HEK293 (cell line): ENCODE measurements around the gene TMEM212.

Experiments
- EGR2 ChIP-seq: fragments of 450-650 bp; formaldehyde crosslinking; IDR thresholded peaks from 2 replicates; pipeline ENCODE4 v1.5.1; 2016; ENCODE audit warnings: low read depth, missing biosample characterization, missing genetic modification characterization
- KLF17 ChIP-seq: fragments of 450-650 bp; formaldehyde crosslinking; IDR thresholded peaks from 2 replicates; pipeline ENCODE4 v1.5.1; 2016; ENCODE audit warnings: missing biosample characterization, missing genetic modification characterization
- KLF8 ChIP-seq: fragments of 450-650 bp; formaldehyde crosslinking; IDR thresholded peaks from 2 replicates; pipeline ENCODE4 v1.5.1; 2016; ENCODE audit warnings: missing biosample characterization, missing genetic modification characterization
- SETDB1 ChIP-seq: IDR thresholded peaks from one replicate; pipeline ENCODE4 v1.6.1; 2017; ENCODE audit warnings: mild to moderate bottlenecking, low read length, moderate library complexity, mixed read lengths; ENCODE audit not compliant: insufficient read length
- SP7 ChIP-seq: fragments of 450-650 bp; formaldehyde crosslinking; IDR thresholded peaks from 2 replicates; pipeline ENCODE4 v1.5.1; 2016; ENCODE audit warnings: missing biosample characterization, missing genetic modification characterization
- TRIM28 ChIP-seq: IDR thresholded peaks from 2 replicates; pipeline ENCODE4 v1.6.1; 2011; ENCODE audit warnings: low read length, control low read depth, borderline replicate concordance
- TSHZ1 ChIP-seq: fragments of 450-650 bp; formaldehyde crosslinking; IDR thresholded peaks from 2 replicates; pipeline ENCODE4 v1.5.1; 2016; ENCODE audit warnings: missing biosample characterization, missing genetic modification characterization, borderline replicate concordance
- ZNF184 ChIP-seq: fragments of 450-650 bp; IDR thresholded peaks from 2 replicates; pipeline ENCODE4 v1.5.1; 2018; ENCODE audit warnings: missing biosample characterization, mild to moderate bottlenecking, missing genetic modification characterization
- ZNF2 ChIP-seq: fragments of 450-650 bp; formaldehyde crosslinking; IDR thresholded peaks from 2 replicates; pipeline ENCODE4 v1.5.1; 2016; ENCODE audit warnings: missing biosample characterization, missing genetic modification characterization
- ZNF202 ChIP-seq: fragments of 450-650 bp; formaldehyde crosslinking; IDR thresholded peaks from 2 replicates; pipeline ENCODE4 v1.5.1; 2016; ENCODE audit warnings: missing biosample characterization, missing genetic modification characterization, borderline replicate concordance
- ZNF214 ChIP-seq: fragments of 450-650 bp; formaldehyde crosslinking; IDR thresholded peaks from 2 replicates; pipeline ENCODE4 v1.5.1; 2017; ENCODE audit warnings: missing biosample characterization, mild to moderate bottlenecking, missing genetic modification characterization, borderline replicate concordance
- ZNF280D ChIP-seq: fragments of 450-650 bp; formaldehyde crosslinking; IDR thresholded peaks from 2 replicates; pipeline ENCODE4 v1.5.1; 2016; ENCODE audit warnings: missing biosample characterization, missing genetic modification characterization
- ZNF324 ChIP-seq: fragments of 450-650 bp; formaldehyde crosslinking; IDR thresholded peaks from 2 replicates; pipeline ENCODE4 v1.5.1; 2016; ENCODE audit warnings: missing biosample characterization, missing genetic modification characterization
- ZNF529 ChIP-seq: fragments of 450-650 bp; formaldehyde crosslinking; IDR thresholded peaks from 2 replicates; pipeline ENCODE4 v1.5.1; 2017; ENCODE audit warnings: missing genetic modification characterization, missing biosample characterization; ENCODE audit not compliant: insufficient replicate concordance
- ZNF549 ChIP-seq: fragments of 450-650 bp; IDR thresholded peaks from 2 replicates; pipeline ENCODE4 v1.5.1; 2018; ENCODE audit warnings: missing biosample characterization, missing genetic modification characterization, mild to moderate bottlenecking, inconsistent platforms, moderate library complexity
- ZNF555 ChIP-seq: fragments of 450-650 bp; formaldehyde crosslinking; conservative IDR thresholded peaks from 2 replicates; pipeline ENCODE4 v1.5.1; 2017; ENCODE audit warnings: missing biosample characterization, mild to moderate bottlenecking, missing genetic modification characterization, inconsistent platforms
- ZNF560 ChIP-seq: fragments of 450-650 bp; formaldehyde crosslinking; IDR thresholded peaks from 2 replicates; pipeline ENCODE4 v1.5.1; 2017; ENCODE audit warnings: missing biosample characterization, missing genetic modification characterization, borderline replicate concordance
- ZNF610 ChIP-seq: fragments of 450-650 bp; formaldehyde crosslinking; IDR thresholded peaks from 2 replicates; pipeline ENCODE4 v1.5.1; 2016; ENCODE audit warnings: missing biosample characterization, missing genetic modification characterization, borderline replicate concordance
- ZNF623 ChIP-seq: fragments of 450-650 bp; formaldehyde crosslinking; IDR thresholded peaks from 2 replicates; pipeline ENCODE4 v1.5.1; 2016; ENCODE audit warnings: missing biosample characterization, missing genetic modification characterization
- ZNF624 ChIP-seq: fragments of 450-650 bp; formaldehyde crosslinking; IDR thresholded peaks from 2 replicates; pipeline ENCODE4 v1.5.1; 2017; ENCODE audit warnings: missing biosample characterization, missing genetic modification characterization
- ZNF626 ChIP-seq: fragments of 450-650 bp; sonication (Bioruptor Pico); formaldehyde crosslinking; IDR thresholded peaks from 2 replicates; pipeline ENCODE4 v1.5.1; 2018; ENCODE audit warnings: missing biosample characterization, missing genetic modification characterization, inconsistent platforms
- ZNF629 ChIP-seq: fragments of 450-650 bp; formaldehyde crosslinking; IDR thresholded peaks from 2 replicates; pipeline ENCODE4 v1.5.1; 2017; ENCODE audit warnings: missing biosample characterization, missing genetic modification characterization
- ZSCAN30 ChIP-seq: fragments of 450-650 bp; IDR thresholded peaks from 2 replicates; pipeline ENCODE4 v1.5.1; 2018; ENCODE audit warnings: missing biosample characterization, mild to moderate bottlenecking, missing genetic modification characterization, moderate library complexity
- ZXDB ChIP-seq: fragments of 450-650 bp; formaldehyde crosslinking; IDR thresholded peaks from 2 replicates; pipeline ENCODE4 v1.5.1; 2016; ENCODE audit warnings: missing biosample characterization, missing genetic modification characterization
- TF ChIP-seq, protein P1 (sequence below): fragments of 450-650 bp; formaldehyde crosslinking; IDR thresholded peaks from 2 replicates; pipeline ENCODE4 v1.5.1; 2016; ENCODE audit warnings: missing biosample characterization, missing genetic modification characterization
- TF ChIP-seq, protein P2 (sequence below): fragments of 450-650 bp; formaldehyde crosslinking; IDR thresholded peaks from 2 replicates; pipeline ENCODE4 v1.5.1; 2016; ENCODE audit warnings: missing biosample characterization, missing genetic modification characterization

The TMEM212 gene

DNA sequence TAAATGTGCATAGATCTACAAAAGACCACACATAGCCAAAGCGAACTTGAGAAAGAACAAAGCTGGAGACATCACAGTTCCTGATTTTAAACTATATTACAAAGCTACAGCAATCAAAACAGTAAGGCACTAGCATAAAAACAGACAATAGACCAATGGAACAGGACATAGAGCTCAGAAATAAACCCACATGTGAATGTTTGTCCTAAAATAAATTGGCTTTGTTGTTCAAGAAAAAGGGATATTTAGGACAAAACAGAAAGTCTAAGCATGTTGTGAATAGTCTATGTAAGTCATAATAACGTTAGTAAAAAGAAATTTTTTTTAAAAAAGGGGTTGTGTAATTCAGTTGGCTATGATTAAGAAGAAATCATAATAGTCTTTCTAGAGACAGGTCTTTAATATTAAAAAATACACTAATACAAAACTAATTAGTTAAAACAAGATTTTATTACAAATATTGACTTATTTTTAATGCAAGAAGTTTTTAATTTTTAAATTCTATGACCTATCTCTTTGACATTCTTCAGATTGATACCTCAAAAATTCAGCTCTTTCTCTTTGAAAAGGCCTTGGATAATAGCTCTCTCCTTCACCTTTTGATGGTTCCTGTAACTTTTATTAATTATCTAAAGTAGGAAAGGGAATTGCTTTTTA lies 11.6 kb downstream of the TMEM212 start (continued):
- TF ChIP-seq ZNF549, result peak; percentile 49; the same call in 1 of the 2 replicates
- TF ChIP-seq ZNF324 (tag by site-specific recombination), result peak; percentile 49; the same call in 1 of the 2 replicates
- TF ChIP-seq ZXDB (tag by site-specific recombination), result peak; percentile 42; the same call in 1 of the 2 replicates
- TF ChIP-seq, protein P1, sequence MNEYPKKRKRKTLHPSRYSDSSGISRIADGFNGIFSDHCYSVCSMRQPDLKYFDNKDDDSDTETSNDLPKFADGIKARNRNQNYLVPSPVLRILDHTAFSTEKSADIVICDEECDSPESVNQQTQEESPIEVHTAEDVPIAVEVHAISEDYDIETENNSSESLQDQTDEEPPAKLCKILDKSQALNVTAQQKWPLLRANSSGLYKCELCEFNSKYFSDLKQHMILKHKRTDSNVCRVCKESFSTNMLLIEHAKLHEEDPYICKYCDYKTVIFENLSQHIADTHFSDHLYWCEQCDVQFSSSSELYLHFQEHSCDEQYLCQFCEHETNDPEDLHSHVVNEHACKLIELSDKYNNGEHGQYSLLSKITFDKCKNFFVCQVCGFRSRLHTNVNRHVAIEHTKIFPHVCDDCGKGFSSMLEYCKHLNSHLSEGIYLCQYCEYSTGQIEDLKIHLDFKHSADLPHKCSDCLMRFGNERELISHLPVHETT, result peak; percentile 72; the same call in 1 of the 2 replicates
- TF ChIP-seq ZNF624 (tag by site-specific recombination), result no peak
- peak; percentile 48 for TF ChIP-seq ZNF629
- TF ChIP-seq KLF8, result peak; percentile 60
- 0 out of 2 replicates have a peak, but pooled peaks have one; percentile 35 for TF ChIP-seq KLF17 (tag by site-specific recombination)
- peak; percentile 100 for TF ChIP-seq SETDB1
- TF ChIP-seq EGR2, result no peak
- TF ChIP-seq ZNF280D, result peak; percentile 100
- TF ChIP-seq SP7, result peak; percentile 15; the same call in 1 of the 2 replicates
- TF ChIP-seq ZNF555 (tag by site-specific recombination), result no peak
- peak; percentile 71 for TF ChIP-seq ZNF610 (tag by site-specific recombination)
- 0 out of 2 replicates have a peak, but pooled peaks have one; percentile 29 for TF ChIP-seq ZNF2
- peak; percentile 100 for TF ChIP-seq TRIM28
- TF ChIP-seq ZNF560 (tag by site-specific recombination), result no peak
- 0 out of 2 replicates have a peak, but pooled peaks have one; percentile 14 for TF ChIP-seq ZNF184 (tag by site-specific recombination)
- no peak for TF ChIP-seq TSHZ1 (tag by site-specific recombination)
- 0 out of 2 replicates have a peak, but pooled peaks have one; percentile 24 for TF ChIP-seq ZSCAN30
- TF ChIP-seq, protein P2, sequence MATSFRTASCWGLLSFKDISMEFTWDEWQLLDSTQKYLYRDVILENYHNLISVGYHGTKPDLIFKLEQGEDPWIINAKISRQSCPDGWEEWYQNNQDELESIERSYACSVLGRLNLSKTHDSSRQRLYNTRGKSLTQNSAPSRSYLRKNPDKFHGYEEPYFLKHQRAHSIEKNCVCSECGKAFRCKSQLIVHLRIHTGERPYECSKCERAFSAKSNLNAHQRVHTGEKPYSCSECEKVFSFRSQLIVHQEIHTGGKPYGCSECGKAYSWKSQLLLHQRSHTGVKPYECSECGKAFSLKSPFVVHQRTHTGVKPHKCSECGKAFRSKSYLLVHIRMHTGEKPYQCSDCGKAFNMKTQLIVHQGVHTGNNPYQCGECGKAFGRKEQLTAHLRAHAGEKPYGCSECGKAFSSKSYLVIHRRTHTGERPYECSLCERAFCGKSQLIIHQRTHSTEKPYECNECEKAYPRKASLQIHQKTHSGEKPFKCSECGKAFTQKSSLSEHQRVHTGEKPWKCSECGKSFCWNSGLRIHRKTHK, result 0 out of 2 replicates have a peak, but pooled peaks have one; percentile 26
- 0 out of 2 replicates have a peak, but pooled peaks have one; percentile 33 for TF ChIP-seq ZNF202
- TF ChIP-seq ZNF626 (tag by site-specific recombination), result peak; percentile 97
- TF ChIP-seq ZNF623 (tag by site-specific recombination), result no peak
- peak; percentile 27; the same call in 1 of the 2 replicates for TF ChIP-seq ZNF214 (tag by site-specific recombination)
- peak; percentile 48 for TF ChIP-seq ZNF529 (tag by site-specific recombination)
